ENCODE measurements around the gene MAP2K1. TPM values are rescaled to one million over a fixed set of nuclear protein-coding genes. Genes with fewer than 3 reads are reported as not detected.
"Not testable (repeated sequence)": the region's sequence is repeated elsewhere in the genome, so short reads cannot be mapped to it uniquely, and the experiment has no call there.

MAP2K1 gene
- total RNA-seq, 3 donors from 2014 or later = 71.8 to 77.6 (median 75.3) TPM

DNA sequence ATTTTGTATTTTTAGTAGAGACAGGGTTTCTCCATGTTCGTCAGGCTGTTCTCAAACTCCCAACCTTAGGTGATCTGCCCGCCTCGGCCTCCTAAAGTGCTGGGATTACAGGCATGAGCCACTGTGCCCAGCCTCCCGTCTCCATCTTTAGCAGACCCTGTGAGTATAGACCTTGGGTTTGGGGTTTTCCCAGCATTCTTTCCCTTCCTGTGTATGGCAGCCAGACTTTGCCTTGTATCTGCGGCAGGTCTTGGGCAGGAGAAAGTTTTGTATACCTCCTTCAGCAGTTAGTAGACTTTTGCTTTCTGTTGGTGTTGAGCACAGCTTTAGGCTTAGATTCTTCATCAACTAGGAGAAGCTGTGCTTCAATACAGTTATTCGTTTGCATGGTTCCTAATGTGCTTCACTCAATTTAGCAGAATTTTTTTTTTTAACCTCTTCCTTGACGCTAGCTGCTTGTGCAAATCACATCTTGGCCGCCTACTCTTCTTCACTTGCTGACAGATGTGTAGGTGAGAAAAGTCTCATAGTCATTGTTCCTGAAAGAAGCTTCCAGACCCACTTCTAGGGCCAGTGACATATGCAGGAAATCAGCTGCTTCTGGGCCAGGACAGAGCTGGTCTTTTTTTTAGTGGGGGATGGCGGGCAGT is 38.4 kb downstream of the MAP2K1 start:
- ATAC-seq (no peak), DNase-seq (no peak)
- Mint-ChIP-seq H3K4me3 (no peak overlapping the region), H3K27me3 (ENCODE audit: low read depth) (no peaks in the 10 kb centered on the region), H3K4me1 (ENCODE audit: low read depth) (peaks cover 41% of the 10 kb centered on the region), H3K36me3 (ENCODE audit: insufficient read depth) (peaks cover 3% of the 10 kb centered on the region), H3K9me3 (no peaks in the 10 kb centered on the region)

- peaks cover 48% of the 10 kb centered on the region for H3K4me1 Mint-ChIP-seq (ENCODE audit: low read depth)
- H3K4me3 Mint-ChIP-seq = no peak overlapping the region
- no peak for DNase-seq
- ATAC-seq = no peak
- peaks cover 3% of the 10 kb centered on the region for H3K36me3 Mint-ChIP-seq (ENCODE audit: insufficient read depth)
- no peaks in the 10 kb centered on the region for H3K27me3 Mint-ChIP-seq (ENCODE audit: low read depth)
- no peaks in the 10 kb centered on the region for H3K9me3 Mint-ChIP-seq
These were observed 39.1 kb downstream of the MAP2K1 start for GRCh38 chr15:66425837-66426236.

DNA sequence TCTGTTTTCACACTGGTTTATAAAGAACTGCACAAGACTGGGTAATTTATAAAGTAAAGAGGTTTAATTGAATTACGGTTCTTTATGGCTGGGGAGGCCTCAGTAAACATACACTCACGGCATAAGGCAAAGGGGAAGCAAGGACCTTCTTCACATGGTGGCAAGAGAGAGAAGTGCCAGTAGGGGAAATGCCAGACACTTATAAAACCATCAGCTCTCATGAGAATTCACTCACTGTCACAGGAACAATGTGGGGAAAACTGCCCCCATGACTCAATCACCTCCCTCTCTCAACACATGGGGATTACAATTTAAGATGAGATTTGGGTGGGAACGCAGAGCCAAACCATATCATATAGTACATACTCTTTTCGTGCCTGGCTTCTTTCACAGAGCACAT is 42.4 kb downstream of the MAP2K1 start:
- DNase-seq (no peak), ATAC-seq (no peak)
- Mint-ChIP-seq H3K36me3 (ENCODE audit: insufficient read depth) (peaks cover 3% of the 10 kb centered on the region), H3K4me3 (no peak overlapping the region), H3K4me1 (ENCODE audit: low read depth) (peaks cover 66% of the 10 kb centered on the region), H3K27me3 (ENCODE audit: low read depth) (no peaks in the 10 kb centered on the region), H3K9me3 (no peaks in the 10 kb centered on the region)

DNA sequence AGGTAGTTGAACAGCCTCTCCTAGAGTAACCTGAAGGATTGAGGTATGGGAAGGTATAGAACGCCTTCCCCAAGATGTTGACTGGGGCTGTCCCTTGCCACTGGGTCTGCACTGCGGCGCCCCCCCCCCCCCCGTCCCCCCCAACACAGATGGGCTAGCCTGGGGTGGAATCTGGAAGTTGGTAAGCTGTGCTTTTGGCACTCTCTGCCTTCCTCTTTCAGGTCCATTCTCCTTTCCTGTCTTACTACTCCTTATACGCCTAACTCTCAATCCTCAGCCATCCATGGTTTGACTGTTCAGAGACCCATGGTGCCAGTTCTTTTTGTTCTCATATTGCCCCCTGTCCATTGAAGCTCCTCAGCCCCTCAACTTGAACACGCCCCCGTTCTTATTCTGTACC is 42.8 kb downstream of the MAP2K1 start:
- DNase-seq (no peak), ATAC-seq (no peak)
- Mint-ChIP-seq H3K9me3 (no peaks in the 10 kb centered on the region), H3K36me3 (ENCODE audit: insufficient read depth) (peaks cover 3% of the 10 kb centered on the region), H3K4me1 (ENCODE audit: low read depth) (peaks cover 62% of the 10 kb centered on the region), H3K27me3 (ENCODE audit: low read depth) (no peaks in the 10 kb centered on the region), H3K4me3 (no peak overlapping the region)

DNA sequence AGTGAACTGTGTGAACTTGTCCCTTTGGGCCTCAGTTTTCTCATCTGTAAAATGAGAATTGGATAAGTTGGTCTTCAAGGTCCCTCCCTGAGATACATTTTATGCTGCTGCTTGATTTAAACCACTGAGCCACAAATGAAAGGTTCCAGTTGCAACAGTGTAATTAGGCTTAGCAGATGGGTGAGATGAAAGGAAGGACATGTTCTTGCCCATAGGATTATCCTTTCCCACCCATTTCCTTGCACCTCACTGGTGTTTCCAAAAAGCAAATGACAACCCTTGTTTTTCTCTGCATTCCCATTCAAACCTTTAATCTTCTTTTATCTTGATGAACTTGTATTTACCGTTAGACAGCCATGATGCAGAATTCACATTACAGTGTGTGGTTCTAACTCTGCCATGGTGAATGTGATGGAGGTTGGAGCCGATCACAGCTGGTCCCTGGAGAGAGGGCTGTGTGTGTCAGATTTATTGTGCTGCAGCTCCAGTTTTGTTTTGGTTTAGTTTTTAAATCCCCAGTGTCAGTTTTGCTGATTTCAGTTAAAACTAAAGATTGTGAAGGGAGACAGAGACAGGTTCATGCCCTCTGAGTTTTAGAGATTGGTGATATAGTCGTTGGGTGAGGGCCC is 44.0 kb downstream of the MAP2K1 start:
- Mint-ChIP-seq H3K9me3 (no peaks in the 10 kb centered on the region), H3K36me3 (ENCODE audit: insufficient read depth) (peaks cover 11% of the 10 kb centered on the region), H3K27me3 (ENCODE audit: low read depth) (no peaks in the 10 kb centered on the region), H3K4me3 (no peak overlapping the region), H3K4me1 (ENCODE audit: low read depth) (peaks cover 55% of the 10 kb centered on the region)
- ATAC-seq = no peak
- DNase-seq = no peak

- DNase-seq (no peak), ATAC-seq (peak in 1 of 2 donors; percentile 38)
- H3K27me3 Mint-ChIP-seq (ENCODE audit: low read depth) = no peaks in the 10 kb centered on the region
- no peak overlapping the region for H3K4me3 Mint-ChIP-seq
- H3K9me3 Mint-ChIP-seq = no peaks in the 10 kb centered on the region
- peaks cover 37% of the 10 kb centered on the region for H3K36me3 Mint-ChIP-seq (ENCODE audit: insufficient read depth)
- H3K4me1 Mint-ChIP-seq (ENCODE audit: low read depth) = peaks cover 48% of the 10 kb centered on the region
These were observed 47.0 kb downstream of the MAP2K1 start for GRCh38 chr15:66433726-66434125.

- H3K36me3 Mint-ChIP-seq (ENCODE audit: insufficient read depth) = peaks cover 52% of the 10 kb centered on the region
- H3K27me3 Mint-ChIP-seq (ENCODE audit: low read depth) = no peaks in the 10 kb centered on the region
- H3K9me3 Mint-ChIP-seq = no peaks in the 10 kb centered on the region
- no peak overlapping the region for H3K4me3 Mint-ChIP-seq
- H3K4me1 Mint-ChIP-seq (ENCODE audit: low read depth) = no peaks in the 10 kb centered on the region
- DNase-seq (no peak), ATAC-seq (no peak)
These were observed 53.8 kb downstream of the MAP2K1 start for GRCh38 chr15:66440501-66440900.

DNA sequence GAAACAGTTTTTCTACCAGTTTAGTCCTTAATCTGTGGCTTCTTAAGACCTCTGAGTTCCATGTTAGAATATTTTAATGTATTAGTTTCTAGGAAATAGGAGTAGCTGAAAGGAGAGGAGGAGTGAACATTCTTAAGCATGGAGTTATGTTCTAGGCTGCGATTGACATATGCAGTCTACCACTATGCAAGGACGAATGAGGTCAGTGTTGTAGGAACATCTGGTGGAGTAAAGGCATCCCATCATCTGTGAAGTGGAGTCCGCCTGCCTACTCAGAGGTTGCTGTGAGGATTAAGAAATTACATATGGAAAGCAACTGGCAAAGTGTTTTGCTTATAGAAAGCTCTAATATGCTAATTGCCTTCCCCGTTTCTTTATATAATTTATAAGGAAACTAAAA is 65.7 kb downstream of the MAP2K1 start:
- Mint-ChIP-seq H3K4me1 (ENCODE audit: low read depth) (peaks cover 4% of the 10 kb centered on the region), H3K4me3 (no peak overlapping the region), H3K36me3 (ENCODE audit: insufficient read depth) (peaks cover 14% of the 10 kb centered on the region), H3K27me3 (ENCODE audit: low read depth) (no peaks in the 10 kb centered on the region), H3K9me3 (no peaks in the 10 kb centered on the region)
- DNase-seq (no peak), ATAC-seq (no peak)

- Mint-ChIP-seq H3K4me3 (no peak overlapping the region), H3K36me3 (ENCODE audit: insufficient read depth) (peaks cover 13% of the 10 kb centered on the region), H3K27me3 (ENCODE audit: low read depth) (no peaks in the 10 kb centered on the region), H3K4me1 (ENCODE audit: low read depth) (peaks cover 4% of the 10 kb centered on the region), H3K9me3 (no peaks in the 10 kb centered on the region)
- ATAC-seq (no peak), DNase-seq (no peak)
These were observed 66.4 kb downstream of the MAP2K1 start for GRCh38 chr15:66452971-66453580.

GRCh38 chr15:66454143-66454542 is 67.4 kb downstream of the MAP2K1 start:
- H3K9me3 Mint-ChIP-seq = no peaks in the 10 kb centered on the region
- H3K4me1 Mint-ChIP-seq (ENCODE audit: low read depth) = peaks cover 6% of the 10 kb centered on the region
- H3K4me3 Mint-ChIP-seq = no peak overlapping the region
- H3K36me3 Mint-ChIP-seq (ENCODE audit: insufficient read depth) = peaks cover 10% of the 10 kb centered on the region
- DNase-seq (no peak), ATAC-seq (no peak)
- H3K27me3 Mint-ChIP-seq (ENCODE audit: low read depth) = no peaks in the 10 kb centered on the region

DNA sequence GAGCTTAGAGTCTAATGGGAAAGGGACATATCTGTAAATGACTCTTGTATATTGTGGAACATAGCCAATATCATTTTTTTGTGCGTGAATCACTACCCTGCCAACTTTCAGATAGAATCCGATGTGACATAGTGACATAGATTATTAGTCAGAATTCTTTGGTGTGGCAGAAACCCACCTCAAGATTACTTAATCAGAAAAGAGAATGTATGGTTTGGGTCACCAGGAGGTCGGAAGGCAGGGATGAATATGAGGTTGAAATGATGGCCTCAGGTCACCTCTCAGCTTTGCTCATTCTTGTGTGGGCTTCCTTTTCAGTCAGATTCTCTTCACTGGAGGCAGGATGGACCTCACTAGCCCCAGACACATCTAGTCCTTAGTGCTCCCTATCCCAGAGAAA is 69.5 kb downstream of the MAP2K1 start:
- Mint-ChIP-seq H3K4me1 (ENCODE audit: low read depth) (peaks cover 15% of the 10 kb centered on the region), H3K36me3 (ENCODE audit: insufficient read depth) (peaks cover 10% of the 10 kb centered on the region), H3K27me3 (ENCODE audit: low read depth) (no peaks in the 10 kb centered on the region), H3K9me3 (no peaks in the 10 kb centered on the region), H3K4me3 (no peak overlapping the region)
- DNase-seq (no peak), ATAC-seq (peak; percentile 62 to 72)

- ATAC-seq (no peak), DNase-seq (no peak)
- no peak overlapping the region for H3K4me3 Mint-ChIP-seq
- H3K36me3 Mint-ChIP-seq (ENCODE audit: insufficient read depth) = peaks cover 13% of the 10 kb centered on the region
- H3K4me1 Mint-ChIP-seq (ENCODE audit: low read depth) = peaks cover 15% of the 10 kb centered on the region
- no peaks in the 10 kb centered on the region for H3K9me3 Mint-ChIP-seq
- no peaks in the 10 kb centered on the region for H3K27me3 Mint-ChIP-seq (ENCODE audit: low read depth)
These were observed 73.3 kb downstream of the MAP2K1 start for GRCh38 chr15:66459818-66460615.

- H3K27me3 Mint-ChIP-seq (ENCODE audit: low read depth); ATAC-seq; H3K9me3 Mint-ChIP-seq; H3K4me3 Mint-ChIP-seq; DNase-seq: not testable (repeated sequence)
- Mint-ChIP-seq H3K4me1 (ENCODE audit: low read depth) (peaks cover 12% of the 10 kb centered on the region), H3K36me3 (ENCODE audit: insufficient read depth) (peaks cover 16% of the 10 kb centered on the region)
These were observed 74.6 kb downstream of the MAP2K1 start for GRCh38 chr15:66461294-66461693.

DNA sequence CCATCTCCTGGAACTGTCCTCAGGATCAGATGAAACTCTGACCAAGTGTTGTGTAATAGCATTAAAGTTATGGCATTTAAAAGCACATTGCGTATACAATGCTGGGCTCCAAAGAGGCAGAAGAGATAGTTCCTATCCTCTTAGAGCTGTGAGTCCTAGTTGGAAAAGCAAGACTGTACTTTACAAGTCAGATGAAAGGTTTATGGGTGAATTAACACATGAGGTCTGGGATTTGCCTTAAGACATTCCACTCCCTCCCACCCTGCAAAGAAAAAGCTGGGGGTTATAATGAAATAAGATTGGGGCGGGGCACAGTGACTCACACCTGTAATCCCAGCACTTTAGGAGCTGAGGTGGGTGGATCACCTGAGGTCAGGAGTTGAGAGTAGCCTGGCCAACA is 75.2 kb downstream of the MAP2K1 start:
- no peaks in the 10 kb centered on the region for H3K27me3 Mint-ChIP-seq (ENCODE audit: low read depth)
- no peak for ATAC-seq
- H3K4me1 Mint-ChIP-seq (ENCODE audit: low read depth) = peaks cover 11% of the 10 kb centered on the region

More for the DNA sequence above, 75.2 kb downstream of the MAP2K1 start:
- no peaks in the 10 kb centered on the region for H3K9me3 Mint-ChIP-seq
- peaks cover 16% of the 10 kb centered on the region for H3K36me3 Mint-ChIP-seq (ENCODE audit: insufficient read depth)
- no peak for DNase-seq
- H3K4me3 Mint-ChIP-seq = no peak overlapping the region

Measured in activated T-cell treated with anti-CD3 and anti-CD28 coated beads, Interleukin-2, amount 50 U/mL, for 4 hours (primary cell).